Neural cell (in vitro differentiated cells): Measurements from ENCODE around the gene NUDT3. TPM values are rescaled to one million over a fixed set of nuclear protein-coding genes. Genes with fewer than 3 reads are reported as not detected.

Source experiments
- H2AFZ ChIP-seq: fragments of 200-600, 300-800 bp; sonication (generic), shearing (Covaris generic); 2 replicates; pipeline ENCODE4 v1.6.0; 2014; ENCODE audit warnings: low read depth, mild to moderate bottlenecking, antibody characterized with exemption, low read length, moderate library complexity
- H3F3A ChIP-seq: fragments of 200-600 bp; shearing (Covaris generic); 2 replicates; pipeline ENCODE4 v1.6.1; 2016; ENCODE audit warnings: mild to moderate bottlenecking, moderate library complexity, mixed read lengths, antibody characterized with exemption, low read length; ENCODE audit not compliant: insufficient read depth, poor library complexity, severe bottlenecking
- H3K27ac ChIP-seq: fragments of 200-600, 300-800 bp; sonication (generic), shearing (Covaris generic); 2 replicates; pipeline ENCODE4 v1.5.1; 2014; ENCODE audit warnings: mild to moderate bottlenecking, low read length, moderate library complexity
- H3K27me3 ChIP-seq: fragments of 300-800, 200-600 bp; sonication (generic), shearing (Covaris generic); 2 replicates; pipeline ENCODE4 v1.6.0; 2014; ENCODE audit warnings: mild to moderate bottlenecking, low read depth, low read length, moderate library complexity; ENCODE audit not compliant: insufficient read depth
- H3K36me3 ChIP-seq: fragments of 300-800, 200-600 bp; sonication (generic), shearing (Covaris generic); 2 replicates; pipeline ENCODE4 v1.5.1; 2014; ENCODE audit warnings: mild to moderate bottlenecking, antibody characterized with exemption, low read length, moderate library complexity; ENCODE audit not compliant: insufficient read depth
- H3K4me2 ChIP-seq: fragments of 300-800, 200-600 bp; sonication (generic), shearing (Covaris generic); 2 replicates; pipeline ENCODE4 v1.6.0; 2014; ENCODE audit warnings: mild to moderate bottlenecking, low read length
- H3K4me3 ChIP-seq: fragments of 300-800, 200-600 bp; sonication (generic), shearing (Covaris generic); 2 replicates; pipeline ENCODE4 v1.5.1; 2014; ENCODE audit warnings: mild to moderate bottlenecking, low read length, moderate library complexity
- H3K79me2 ChIP-seq: fragments of 200-600 bp; shearing (Covaris generic); replicated peaks from 2 replicates; pipeline ENCODE4 v1.6.0; 2014; ENCODE audit warnings: mild to moderate bottlenecking, low read length, moderate library complexity; ENCODE audit not compliant: insufficient read depth
- H3K9ac ChIP-seq: fragments of 300-800, 200-600 bp; sonication (generic), shearing (Covaris generic); 2 replicates; pipeline ENCODE4 v1.6.1; 2016; ENCODE audit warnings: mild to moderate bottlenecking, low read length, mixed read lengths
- H3K9me2 ChIP-seq: fragments of 200-600 bp; shearing (Covaris generic); 2 replicates; pipeline ENCODE4 v1.6.1; 2016; ENCODE audit warnings: mild to moderate bottlenecking, low read length, mixed read lengths; ENCODE audit not compliant: insufficient read depth
- H3K9me3 ChIP-seq: fragments of 200-600, 300-800 bp; sonication (generic), shearing (Covaris generic); 2 replicates; pipeline ENCODE4 v1.6.1; 2016; ENCODE audit warnings: mild to moderate bottlenecking, mixed run types, low read length, moderate library complexity, mixed read lengths
- H4K20me1 ChIP-seq: fragments of 200-600 bp; shearing (Covaris generic); 2 replicates; pipeline ENCODE4 v1.6.1; 2016; ENCODE audit warnings: mild to moderate bottlenecking, mixed run types; ENCODE audit not compliant: insufficient read depth
- CTCF ChIP-seq: fragments of 450-650 bp; IDR thresholded peaks from 2 replicates; pipeline ENCODE4 v1.5.1; 2014; ENCODE audit warnings: antibody characterized with exemption, mild to moderate bottlenecking, moderate library complexity; ENCODE audit not compliant: poor library complexity, severe bottlenecking
- EP300 ChIP-seq: fragments of 450-650 bp; conservative IDR thresholded peaks from 2 replicates; pipeline ENCODE4 v1.6.1; 2014; ENCODE audit warnings: antibody characterized with exemption, mild to moderate bottlenecking, moderate library complexity; ENCODE audit not compliant: poor library complexity, severe bottlenecking
- EZH2 ChIP-seq: fragments of 200-600, 300-800 bp; shearing (Covaris generic), sonication (generic); IDR thresholded peaks from 2 replicates; pipeline ENCODE4 v1.6.1; 2014; ENCODE audit warnings: antibody characterized with exemption, low read length, borderline replicate concordance, mild to moderate bottlenecking; ENCODE audit not compliant: insufficient read depth, poor library complexity, severe bottlenecking
- MXI1 ChIP-seq: fragments of 450-650 bp; conservative IDR thresholded peaks from 2 replicates; pipeline ENCODE4 v1.6.1; 2014; ENCODE audit warnings: antibody characterized with exemption, mild to moderate bottlenecking; ENCODE audit not compliant: poor library complexity, severe bottlenecking
- POLR2AphosphoS5 ChIP-seq: IDR thresholded peaks from 2 replicates; pipeline ENCODE4 v1.6.1; 2012
- RAD21 ChIP-seq: fragments of 450-650 bp; conservative IDR thresholded peaks from 2 replicates; pipeline ENCODE4 v1.6.1; 2014; ENCODE audit warnings: antibody characterized with exemption, mild to moderate bottlenecking, moderate library complexity
- REST ChIP-seq: IDR thresholded peaks from 2 replicates; pipeline ENCODE4 v1.6.1; 2012; ENCODE audit warnings: borderline replicate concordance
- SMC3 ChIP-seq: fragments of 450-650 bp; conservative IDR thresholded peaks from 2 replicates; pipeline ENCODE4 v1.6.1; 2014; ENCODE audit warnings: antibody characterized with exemption, mild to moderate bottlenecking, moderate library complexity; ENCODE audit not compliant: poor library complexity
- TAF1 ChIP-seq: IDR thresholded peaks from 2 replicates; pipeline ENCODE4 v1.6.1; 2012; ENCODE audit warnings: low read depth
- polyA plus RNA-seq: library from polyadenylated mRNA; depleted of rRNA; stranded (reverse); fragments of >200 nt; gene quantifications from 2 replicates; pipeline ENCODE4 v1.2.3, GENCODE V29; 2014

The NUDT3 gene
- polyA plus RNA-seq, 1 donor from 2014 or later, result 80.2 TPM

GRCh38 chr6:34318499-34319470 is 73.7 kb downstream of the NUDT3 start:
- Histone ChIP-seq H3K4me2 (no peak overlapping the region), H3K79me2 (peaks cover 16% of the 10 kb centered on the region), H3F3A (no peaks in the 10 kb centered on the region), H3K9me3 (no peaks in the 10 kb centered on the region), H3K27me3 (no peaks in the 10 kb centered on the region), H3K27ac (no peak overlapping the region), H3K9ac (no peak overlapping the region), H4K20me1 (no peaks in the 10 kb centered on the region), H3K36me3 (peaks cover 4% of the 10 kb centered on the region), H3K9me2 (no peaks in the 10 kb centered on the region), H3K4me3 (no peak overlapping the region), H2AFZ (no peak overlapping the region)
- TF ChIP-seq REST (no peak), TAF1 (no peak), POLR2AphosphoS5 (no peak), RAD21 (no peak), SMC3 (no peak), EP300 (no peak), EZH2 (no peak), CTCF (no peak), MXI1 (no peak)

GRCh38 chr6:34317882-34318498 is 74.5 kb downstream of the NUDT3 start:
- no peak overlapping the region for H2AFZ ChIP-seq
- TF ChIP-seq SMC3 (no peak), TAF1 (no peak), CTCF (no peak), EP300 (no peak), EZH2 (no peak), RAD21 (no peak), REST (no peak)
- no peak overlapping the region for H3K9ac ChIP-seq
- H3K36me3 ChIP-seq, result peaks cover 4% of the 10 kb centered on the region
- no peaks in the 10 kb centered on the region for H3K9me2 ChIP-seq
- H3K9me3 ChIP-seq, result no peaks in the 10 kb centered on the region
- H3K79me2 ChIP-seq, result peaks cover 16% of the 10 kb centered on the region
- no peaks in the 10 kb centered on the region for H3K27me3 ChIP-seq
- no peak overlapping the region for H3K4me3 ChIP-seq
- no peaks in the 10 kb centered on the region for H3F3A ChIP-seq
- no peaks in the 10 kb centered on the region for H4K20me1 ChIP-seq
- H3K4me2 ChIP-seq, result no peak overlapping the region
- H3K27ac ChIP-seq, result no peak overlapping the region
